ENCODE data around the gene HDGF. TPM values are rescaled to one million over a fixed set of nuclear protein-coding genes. Genes with fewer than 3 reads are reported as not detected.
A peak's percentile ranks its signal among the peaks of the same experiment; 100 is the strongest.
"Not testable (repeated sequence)": the region's sequence is repeated elsewhere in the genome, so short reads cannot be mapped to it uniquely, and the experiment has no call there.

The HDGF gene
- total RNA-seq, 1 experiment from 2014 or later = 327 TPM

GRCh38 chr1:156767101-156767878 lies 15.8 kb upstream of the HDGF start, which contains the start of gene PRCC:
Gene PRCC (plus strand): TSS chr1:156767535. CDS start chr1:156767772, 237 bp downstream.
- peak; percentile 100 for DNase-seq (ENCODE audit: low read depth)

- DNase-seq (ENCODE audit: low read depth) = peak; percentile 42
These were observed 15.0 kb upstream of the HDGF start for GRCh38 chr1:156766298-156767100.

GRCh38 chr1:156765666-156766065 lies 14.2 kb upstream of the HDGF start:
- DNase-seq (ENCODE audit: low read depth) = no peak

GRCh38 chr1:156765136-156765535 lies 13.7 kb upstream of the HDGF start:
- not testable (repeated sequence) for DNase-seq (ENCODE audit: low read depth)

- DNase-seq (ENCODE audit: low read depth) = no peak
These were observed 9.3 kb upstream of the HDGF start for GRCh38 chr1:156760796-156761104.

- DNase-seq (ENCODE audit: low read depth) = peak; percentile 25
These were observed 8.8 kb upstream of the HDGF start for GRCh38 chr1:156760092-156760795.

GRCh38 chr1:156757572-156758253 lies 6.2 kb upstream of the HDGF start:
- not testable (repeated sequence) for DNase-seq (ENCODE audit: low read depth)

- no peak for DNase-seq (ENCODE audit: low read depth)
These were observed 4.9 kb upstream of the HDGF start for GRCh38 chr1:156756355-156756754.

- no peak for DNase-seq (ENCODE audit: low read depth)
These were observed 4.1 kb upstream of the HDGF start for GRCh38 chr1:156755527-156755950.

GRCh38 chr1:156754219-156754618 lies 2.7 kb upstream of the HDGF start:
- peak; percentile 36 for DNase-seq (ENCODE audit: low read depth)

GRCh38 chr1:156752843-156753482 lies 1.5 kb upstream of the HDGF start:
- peak; percentile 12 for DNase-seq (ENCODE audit: low read depth)

- peak; percentile 96 for DNase-seq (ENCODE audit: low read depth)
These were observed 444 bp upstream of the HDGF start for GRCh38 chr1:156751757-156752481.

- DNase-seq (ENCODE audit: low read depth) = peak; percentile 34
These were observed 594 bp downstream of the HDGF start for GRCh38 chr1:156750711-156751450.

- peak; percentile 66 for DNase-seq (ENCODE audit: low read depth)
These were observed 1.2 kb downstream of the HDGF start for GRCh38 chr1:156750191-156750672.

- peak; percentile 20 for DNase-seq (ENCODE audit: low read depth)
These were observed 1.9 kb downstream of the HDGF start for GRCh38 chr1:156749419-156750118.

GRCh38 chr1:156748670-156749418 lies 2.6 kb downstream of the HDGF start:
- DNase-seq (ENCODE audit: low read depth) = peak; percentile 60

- peak; percentile 54 for DNase-seq (ENCODE audit: low read depth)
These were observed 3.5 kb downstream of the HDGF start for GRCh38 chr1:156747742-156748669.
